ENCODE data around the gene POLL. TPM values are rescaled to one million over a fixed set of nuclear protein-coding genes. Genes with fewer than 3 reads are reported as not detected.

The POLL gene
- total and polyA plus RNA-seq, 2 donors (not counting 3 experiments of a cell fraction or from before 2014, with no cell fraction given): 34.3 to 42.3 TPM

- Histone ChIP-seq H3K4me1 (ENCODE audit: control insufficient read depth, extremely low read depth, insufficient read depth, low read length) (no peaks in the 10 kb centered on the region), H3K9me3 (replicated peaks; ENCODE audit: control insufficient read depth, insufficient read depth, low read length) (no peaks in the 10 kb centered on the region), H2AFZ (ENCODE audit: low read depth, low read length) (no peak overlapping the region), H3K27ac (ENCODE audit: insufficient read depth, low read depth, low read length) (no peak overlapping the region), H3K4me3 (replicated peaks in 1 of 3; ENCODE audit: insufficient read depth in 1 of 3, low read depth in 1 of 3, low read length in 3 of 3) (no peak overlapping the region), H3K36me3 (ENCODE audit: control insufficient read depth in 2 of 2, extremely low read depth in 1 of 2, insufficient read depth in 2 of 2, low read length in 2 of 2) (no peaks in the 10 kb centered on the region), H3K9me1 (replicated peaks; ENCODE audit: control insufficient read depth, extremely low read depth, insufficient read depth, low read length) (no peaks in the 10 kb centered on the region), H3K9ac (replicated peaks; ENCODE audit: extremely low read depth, insufficient read depth, low read length) (no peak overlapping the region), H3K4me2 (ENCODE audit: insufficient read depth, low read length) (no peak overlapping the region), H3K27me3 (ENCODE audit: control insufficient read depth in 2 of 2, insufficient read depth in 2 of 2, low read length in 2 of 2) (peaks cover 16 to 17% of the 10 kb centered on the region in 2 experiments), H4K20me1 (replicated peaks; ENCODE audit: control insufficient read depth, extremely low read depth, insufficient read depth, low read length) (no peaks in the 10 kb centered on the region), H3K79me2 (ENCODE audit: control insufficient read depth, insufficient read depth, low read length) (no peaks in the 10 kb centered on the region)
- CTCF ChIA-PET: interaction anchor here (1.2 to 1.7 kb wide), 2 partner anchors 96 to 325 kb away, joined by 3 to 7 read pairs; no protein-coding TSS in a partner anchor
- POLR2A ChIA-PET: no interaction called here
- dilution Hi-C loops (cut with MboI; ENCODE audit: extremely low pct_ligation_motif_present, low sequenced_read_pairs): no loop called here
- FAIRE-seq: no peak
- intact Hi-C loops (cut with micrococcal nuclease): loop anchor here (1.0 kb wide), 1 partner anchor 45 kb away; no protein-coding TSS in a partner anchor
- peak; percentile 20 for DNase-seq (ENCODE audit: low read depth, low spot score)
- no TSS peak for BruUV-seq (replicated peaks)
- TF ChIP-seq JUN (IDR thresholded peaks at IDR 0.05; ENCODE audit: borderline replicate concordance, insufficient read depth, insufficient read length, low read depth): no peak
- no peak for TF ChIP-seq MAX (IDR thresholded peaks at IDR 0.05; ENCODE audit: insufficient read depth, insufficient read length)
- TF ChIP-seq POLR2AphosphoS5 (IDR thresholded peaks at IDR 0.05; ENCODE audit: insufficient read depth, low read depth, low read length): no peak
- TF ChIP-seq EZH2 (IDR thresholded peaks at IDR 0.05; ENCODE audit: borderline replicate concordance, low read depth, low read length, severe bottlenecking): no peak
- TF ChIP-seq GATA2 (IDR thresholded peaks at IDR 0.05; ENCODE audit: insufficient read depth, insufficient read length, low read depth, low read length): no peak
- no peak for TF ChIP-seq POLR2A (IDR thresholded peaks at IDR 0.05; ENCODE audit: low read depth, low read length)
- no peak for TF ChIP-seq CTCF (IDR thresholded peaks at IDR 0.05; ENCODE audit: extremely low read depth in 1 of 2, insufficient read depth in 1 of 2, low read depth in 1 of 2, low read length in 2 of 2)
- TF ChIP-seq MYC (IDR thresholded peaks at IDR 0.05; ENCODE audit: low read depth, low read length): no peak
- TF ChIP-seq FOS (IDR thresholded peaks at IDR 0.05; ENCODE audit: borderline replicate concordance, insufficient read depth, low read length): no peak
These were observed 25.1 kb downstream of the POLL start for GRCh38 chr10:101563007-101563406.

Measured in endothelial cell of umbilical vein (primary cell).